Bronchial epithelial cell (primary cell): ENCODE measurements around the gene FLNB. TPM values are rescaled to one million over a fixed set of nuclear protein-coding genes. Genes with fewer than 3 reads are reported as not detected.

Experiments used
- DNase-seq: peaks from one replicate; pipeline ENCODE4 v3.0.0-alpha.2; 2010; ENCODE audit warnings: low read depth
- FAIRE-seq: peaks from 2 replicates; lab custom pipeline; 2011; peaks lifted over from hg19 to GRCh38; lab: Jason Lieb, UNC
- H3K27me3 ChIP-seq: 2 replicates; pipeline ENCODE4 v1.5.1; 2011; ENCODE audit warnings: low read length; ENCODE audit not compliant: control insufficient read depth, insufficient read depth
- H3K36me3 ChIP-seq: 2 replicates; pipeline ENCODE4 v1.5.1; 2011; ENCODE audit warnings: low read length; ENCODE audit not compliant: control insufficient read depth, insufficient read depth
- H3K4me3 ChIP-seq: 2 replicates; pipeline ENCODE4 v1.5.1; 2011; ENCODE audit warnings: mild to moderate bottlenecking, low read depth, low read length, control low read depth
- CTCF ChIP-seq: IDR thresholded peaks from 2 replicates; pipeline ENCODE4 v1.5.1; 2011; ENCODE audit warnings: mild to moderate bottlenecking, moderate library complexity, low read length, control low read depth, inconsistent platforms; ENCODE audit not compliant: insufficient read depth, severe bottlenecking
- total RNA-seq: library from RNA; depleted of rRNA; stranded (reverse); fragments of >200 nt; gene quantifications from 2 replicates; pipeline ENCODE4 v1.2.1, GENCODE V29; 2014

Gene FLNB
- total RNA-seq, 1 donor from 2014 or later, result 822 TPM

- no peak for TF ChIP-seq CTCF
- FAIRE-seq, result no peak
- Histone ChIP-seq H3K27me3 (no peaks in the 10 kb centered on the region), H3K36me3 (no peaks in the 10 kb centered on the region), H3K4me3 (no peak overlapping the region)
- DNase-seq, result no peak
Measured at GRCh38 chr3:58184309-58184981, 176.2 kb downstream of the FLNB start.

GRCh38 chr3:58184982-58185360 lies 176.7 kb downstream of the FLNB start:
- H3K36me3 ChIP-seq, result no peaks in the 10 kb centered on the region
- FAIRE-seq (peak; percentile 75), DNase-seq (no peak)
- no peaks in the 10 kb centered on the region for H3K27me3 ChIP-seq
- H3K4me3 ChIP-seq, result no peak overlapping the region
- no peak for TF ChIP-seq CTCF

- no peaks in the 10 kb centered on the region for H3K27me3 ChIP-seq
- FAIRE-seq (no peak), DNase-seq (peak; percentile 80)
- H3K36me3 ChIP-seq, result no peaks in the 10 kb centered on the region
- no peak for TF ChIP-seq CTCF
- no peak overlapping the region for H3K4me3 ChIP-seq
Measured at GRCh38 chr3:58188173-58188564, 179.9 kb downstream of the FLNB start.

- no peak for FAIRE-seq
- Histone ChIP-seq H3K27me3 (no peaks in the 10 kb centered on the region), H3K4me3 (no peak overlapping the region), H3K36me3 (no peaks in the 10 kb centered on the region)
- no peak for DNase-seq
- TF ChIP-seq CTCF, result no peak
Measured at GRCh38 chr3:58188921-58189451, 180.8 kb downstream of the FLNB start.

GRCh38 chr3:58189691-58190090 lies 181.5 kb downstream of the FLNB start:
- Histone ChIP-seq H3K27me3 (no peaks in the 10 kb centered on the region), H3K4me3 (no peak overlapping the region), H3K36me3 (no peaks in the 10 kb centered on the region)
- DNase-seq, result no peak
- TF ChIP-seq CTCF, result no peak
- FAIRE-seq, result no peak

GRCh38 chr3:58190291-58190690 lies 182.1 kb downstream of the FLNB start:
- no peak for FAIRE-seq
- no peak for DNase-seq
- Histone ChIP-seq H3K4me3 (no peak overlapping the region), H3K27me3 (no peaks in the 10 kb centered on the region), H3K36me3 (no peaks in the 10 kb centered on the region)
- no peak for TF ChIP-seq CTCF
